GM21737 (cell line): ENCODE measurements around the gene NIT2.
"Not testable (repeated sequence)": the region's sequence is repeated elsewhere in the genome, so short reads cannot be mapped to it uniquely, and the experiment has no call there.

Source experiments
- ATAC-seq: cut with Tn5 transposase; IDR thresholded peaks from one replicate; pipeline ENCODE4 v1.9.1; 2021; ENCODE audit warnings: mild to moderate bottlenecking, moderate library complexity; ENCODE audit not compliant: unreplicated experiment

Gene NIT2

GRCh38 chr3:100336229-100336628, 1.7 kb downstream of the NIT2 start:
- not testable (repeated sequence) for ATAC-seq

GRCh38 chr3:100338911-100339310, 4.4 kb downstream of the NIT2 start:
- ATAC-seq, result no peak

GRCh38 chr3:100339786-100340185, 5.2 kb downstream of the NIT2 start:
- no peak for ATAC-seq

GRCh38 chr3:100340527-100340926, 6.0 kb downstream of the NIT2 start:
- ATAC-seq, result no peak

- no peak for ATAC-seq
Measured at GRCh38 chr3:100348727-100349126, 14.2 kb downstream of the NIT2 start.

- ATAC-seq, result not testable (repeated sequence)
Measured at GRCh38 chr3:100351770-100352169, 17.2 kb downstream of the NIT2 start.

GRCh38 chr3:100352296-100353231, 18.0 kb downstream of the NIT2 start:
- ATAC-seq, result no peak

GRCh38 chr3:100354850-100355249, 20.3 kb downstream of the NIT2 start:
- ATAC-seq, result no peak

- no peak for ATAC-seq
Measured at GRCh38 chr3:100358413-100358812, 23.9 kb downstream of the NIT2 start.

- no peak for ATAC-seq
Measured at GRCh38 chr3:100359035-100359434, 24.5 kb downstream of the NIT2 start.

- ATAC-seq, result no peak
Measured at GRCh38 chr3:100360757-100361496, 26.4 kb downstream of the NIT2 start.

GRCh38 chr3:100361897-100362296, 27.3 kb downstream of the NIT2 start:
- no peak for ATAC-seq

- no peak for ATAC-seq
Measured at GRCh38 chr3:100364421-100364820, 29.9 kb downstream of the NIT2 start.

- no peak for ATAC-seq
Measured at GRCh38 chr3:100366424-100366823, 31.9 kb downstream of the NIT2 start.

GRCh38 chr3:100368441-100368840, 33.9 kb downstream of the NIT2 start:
- no peak for ATAC-seq

GRCh38 chr3:100370756-100371155, 36.2 kb downstream of the NIT2 start:
- ATAC-seq, result no peak

GRCh38 chr3:100374521-100374920, 40.0 kb downstream of the NIT2 start:
- ATAC-seq, result no peak

GRCh38 chr3:100376301-100376700, 41.7 kb downstream of the NIT2 start:
- no peak for ATAC-seq

- no peak for ATAC-seq
Measured at GRCh38 chr3:100384733-100385525, 50.4 kb downstream of the NIT2 start.

- ATAC-seq, result no peak
Measured at GRCh38 chr3:100386437-100387074, 52.0 kb downstream of the NIT2 start.

GRCh38 chr3:100389025-100389424, 54.5 kb downstream of the NIT2 start:
- ATAC-seq, result no peak
